NCI-H1105 (cell line): ENCODE measurements around the gene PLEKHN1.
"Not testable (repeated sequence)": the region's sequence is repeated elsewhere in the genome, so short reads cannot be mapped to it uniquely, and the experiment has no call there.

Experiments
- DNase-seq: peaks from one replicate; lab custom pipeline; 2025; lab: John Stamatoyannopoulos, UW

Gene PLEKHN1

DNA sequence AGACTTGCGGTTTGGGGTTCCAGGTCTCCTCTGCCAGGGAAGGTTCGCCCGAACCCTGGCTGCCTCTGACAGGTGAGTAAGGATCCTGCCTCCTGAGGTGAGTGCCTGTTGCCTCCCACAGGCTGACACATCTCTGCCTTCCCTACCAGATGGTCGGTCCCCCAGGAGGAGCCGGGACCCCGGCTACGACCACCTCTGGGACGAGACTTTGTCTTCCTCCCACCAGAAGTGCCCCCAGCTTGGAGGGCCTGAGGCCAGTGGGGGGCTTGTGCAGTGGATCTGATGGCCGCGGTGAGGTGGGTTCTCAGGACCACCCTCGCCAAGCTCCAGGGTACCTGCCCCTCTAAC lies 8.0 kb downstream of the PLEKHN1 start:
- no peak for DNase-seq

DNA sequence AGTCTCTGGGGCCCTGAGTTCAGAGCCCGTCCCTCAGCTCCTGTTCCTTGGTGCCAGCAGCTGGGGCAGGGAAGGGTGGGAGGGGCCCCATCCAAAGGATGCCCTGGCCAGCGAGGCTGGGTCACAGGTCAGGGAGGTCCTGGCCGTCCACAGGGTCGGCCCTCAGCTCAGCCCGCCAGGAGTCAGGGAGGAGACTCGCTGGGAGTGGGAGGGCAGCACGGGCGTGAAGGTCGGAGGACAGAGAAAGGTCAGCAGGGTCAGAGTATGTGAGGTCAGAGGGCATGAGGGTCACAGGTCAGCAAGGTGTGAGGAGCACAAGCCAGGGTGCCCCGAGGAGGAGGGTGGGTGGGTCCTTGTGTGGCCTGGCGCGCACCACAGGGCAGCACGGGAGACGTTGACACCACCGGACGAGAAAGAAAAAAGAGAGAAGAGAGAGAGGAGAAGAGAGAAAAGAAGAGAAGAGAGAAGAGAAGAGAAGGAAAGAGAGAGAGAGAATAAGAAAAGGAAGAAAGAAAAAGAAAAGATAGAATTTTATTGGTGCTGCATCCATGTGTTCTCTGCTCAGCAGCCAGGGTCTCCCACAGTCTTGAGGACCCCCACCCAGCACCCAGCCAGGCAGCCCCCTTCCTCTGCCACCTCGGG lies 8.5 kb downstream of the PLEKHN1 start:
- no peak for DNase-seq

DNA sequence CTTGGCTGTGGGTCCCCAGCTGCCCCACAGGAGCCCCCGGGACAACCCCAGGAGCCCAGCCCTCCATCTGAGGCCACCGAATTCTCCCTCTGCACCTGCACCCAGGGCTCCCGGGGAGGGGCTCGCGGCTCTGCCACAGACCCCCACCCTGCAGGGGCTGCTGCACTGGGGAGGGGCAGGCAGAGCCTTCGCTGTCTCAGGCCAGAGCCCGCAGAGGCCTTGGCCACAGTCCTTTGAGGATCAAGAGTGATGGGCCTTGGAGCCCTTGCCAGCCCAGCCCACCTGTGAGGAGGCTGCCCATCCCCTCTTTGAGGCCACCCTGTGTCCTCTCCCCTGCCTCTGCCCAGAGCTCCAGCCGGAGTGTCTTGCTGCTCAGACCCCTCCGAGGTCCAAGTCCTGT lies 9.1 kb downstream of the PLEKHN1 start:
- no peak for DNase-seq

DNA sequence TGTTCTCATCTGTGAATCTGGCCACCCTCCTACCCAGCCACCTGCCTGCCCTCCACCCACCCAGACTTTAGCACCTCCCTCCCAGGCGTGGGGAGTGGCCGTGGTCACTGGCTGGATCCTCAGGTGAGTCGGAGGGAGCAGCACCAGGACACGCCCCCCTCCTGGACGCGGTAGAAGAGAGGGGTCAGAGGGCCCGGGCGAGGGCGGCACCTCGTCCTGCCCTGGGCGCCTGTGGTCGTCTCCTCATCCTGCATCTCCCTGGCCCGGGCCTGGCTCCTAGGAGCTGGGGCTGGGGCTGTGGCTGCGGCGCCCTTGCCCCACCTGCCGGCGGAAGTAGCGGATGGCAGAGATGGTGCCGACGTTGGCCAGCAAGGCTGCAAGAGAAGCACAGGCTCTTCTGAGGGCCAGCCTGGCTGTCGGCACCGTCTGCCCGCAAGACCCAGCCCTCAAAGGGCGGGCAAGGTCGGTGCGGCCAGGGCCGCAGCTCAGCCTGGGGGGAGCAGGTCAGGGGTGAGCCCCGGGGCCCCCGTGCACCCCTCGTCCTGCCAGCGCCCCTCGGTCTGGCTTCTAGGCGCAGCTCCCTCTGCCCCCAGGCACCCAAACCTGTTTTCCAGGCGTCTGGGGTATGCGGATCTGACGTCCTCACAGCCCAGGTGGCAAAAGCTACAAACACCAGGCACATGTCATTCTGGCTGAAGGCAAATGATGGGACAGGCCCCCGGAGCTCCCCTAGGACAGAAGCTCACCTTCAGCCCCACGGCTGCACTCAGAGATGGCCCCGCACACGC lies 9.8 kb downstream of the PLEKHN1 start:
- peak; percentile 53 for DNase-seq

DNA sequence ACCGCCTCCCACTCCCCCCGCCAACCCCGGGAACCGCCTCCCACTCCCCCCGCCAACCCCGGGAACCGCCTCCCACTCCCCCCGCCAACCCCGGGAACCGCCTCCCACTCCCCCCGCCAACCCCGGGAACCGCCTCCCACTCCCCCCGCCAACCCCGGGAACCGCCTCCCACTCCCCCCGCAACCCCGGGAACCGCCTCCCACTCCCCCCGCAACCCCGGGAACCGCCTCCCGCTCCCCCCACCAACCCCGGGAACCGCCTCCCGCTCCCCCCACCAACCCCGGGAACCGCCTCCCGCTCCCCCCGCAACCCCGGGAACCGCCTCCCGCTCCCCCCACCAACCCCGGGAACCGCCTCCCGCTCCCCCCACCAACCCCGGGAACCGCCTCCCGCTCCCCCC lies 10.5 kb downstream of the PLEKHN1 start:
- DNase-seq: not testable (repeated sequence)

DNA sequence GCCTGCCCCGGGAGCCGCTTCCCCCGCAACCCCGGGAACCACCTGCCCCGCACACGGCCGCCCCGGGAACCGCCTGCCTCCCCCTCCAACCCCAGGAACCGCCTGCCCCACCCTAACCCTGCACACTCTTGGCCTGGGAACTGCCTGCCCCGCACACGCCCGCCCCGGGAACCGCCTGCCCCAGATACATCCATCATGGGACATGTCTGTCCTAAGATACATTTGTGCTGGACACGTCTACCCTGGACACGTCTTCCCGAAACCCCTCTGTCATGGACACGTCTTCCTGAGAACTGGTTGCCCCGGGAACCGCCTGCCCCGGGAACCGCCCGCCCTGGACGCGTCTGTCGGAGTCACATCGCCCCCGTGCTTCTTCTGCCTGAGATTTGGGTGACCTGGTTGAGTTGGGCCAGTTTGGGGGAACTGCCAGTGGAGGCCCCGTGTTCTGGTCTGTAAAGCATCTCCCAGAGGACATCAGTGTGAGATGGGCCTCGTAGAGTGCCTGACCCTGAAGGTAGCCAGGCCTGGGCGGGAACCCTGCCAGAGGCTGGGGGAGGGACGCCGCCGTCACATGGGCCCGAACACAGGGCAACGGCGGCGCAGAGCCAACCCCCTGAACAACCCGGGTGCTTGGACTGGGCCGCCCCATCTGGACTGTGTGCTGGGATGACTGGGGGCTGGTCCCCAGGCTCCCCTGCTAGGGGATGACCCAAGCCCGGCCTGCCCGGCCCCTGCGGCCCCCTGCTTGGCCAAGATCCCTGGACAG lies 12.0 kb downstream of the PLEKHN1 start:
- DNase-seq: no peak

DNA sequence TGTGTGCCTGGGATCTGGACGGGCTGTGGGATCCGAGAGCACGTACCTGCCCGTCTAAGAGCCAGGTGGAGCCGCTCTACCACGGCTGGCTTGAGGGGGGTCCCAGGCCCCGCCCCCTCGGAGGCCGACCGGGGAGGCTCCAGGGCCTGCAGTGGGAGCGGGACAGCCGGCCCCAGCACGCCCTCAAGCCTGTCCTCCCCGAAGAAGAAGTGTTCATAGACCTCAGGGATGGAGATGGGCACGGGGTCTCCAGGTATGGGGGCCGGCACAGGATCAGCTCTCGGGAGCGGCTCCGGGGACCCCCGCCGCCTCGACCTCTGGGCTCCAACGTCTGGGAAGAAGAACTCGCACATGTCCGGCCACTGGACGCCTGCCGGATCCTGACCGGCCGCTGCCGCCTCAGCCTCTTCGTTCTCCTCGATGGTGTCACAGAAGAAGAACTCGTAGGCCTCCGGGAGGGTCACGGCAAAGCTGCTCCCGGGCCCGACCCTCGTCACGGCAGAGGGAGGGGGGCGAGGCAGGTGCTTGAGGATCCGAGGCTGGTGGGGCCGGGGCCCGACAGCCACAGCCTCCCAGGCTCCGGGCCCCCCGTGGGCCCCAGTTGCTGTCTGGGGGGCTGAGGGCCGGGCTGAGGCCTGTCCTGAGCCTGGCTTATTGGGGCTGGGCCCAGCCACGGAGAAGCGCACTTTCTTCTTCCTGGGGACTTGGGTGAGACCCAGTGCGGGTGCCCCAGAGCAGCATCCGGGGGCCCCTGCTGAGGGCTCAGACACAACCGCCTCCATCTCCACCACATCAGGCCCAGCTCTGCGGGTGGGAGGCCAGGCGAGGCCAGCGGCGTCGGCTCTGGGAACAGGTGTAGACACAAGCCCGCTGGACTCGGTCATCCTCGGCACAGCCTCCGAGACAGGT lies 12.8 kb downstream of the PLEKHN1 start:
- no peak for DNase-seq

DNA sequence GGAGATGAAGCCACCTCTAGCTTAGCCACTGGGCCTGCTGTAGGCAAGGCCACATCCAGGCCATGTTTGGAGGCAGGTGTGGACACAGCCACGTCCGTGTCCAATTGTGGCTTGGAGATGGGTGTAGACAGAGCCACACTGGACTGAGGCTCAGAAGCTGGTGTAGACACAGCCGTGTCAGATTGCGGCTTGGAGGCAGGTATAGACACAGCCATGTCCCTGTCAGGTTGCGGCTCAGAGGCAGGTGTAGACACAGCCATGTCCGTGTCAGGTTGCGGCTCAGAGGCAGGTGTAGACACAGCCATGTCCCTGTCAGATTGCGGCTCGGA lies 13.4 kb downstream of the PLEKHN1 start:
- no peak for DNase-seq

DNA sequence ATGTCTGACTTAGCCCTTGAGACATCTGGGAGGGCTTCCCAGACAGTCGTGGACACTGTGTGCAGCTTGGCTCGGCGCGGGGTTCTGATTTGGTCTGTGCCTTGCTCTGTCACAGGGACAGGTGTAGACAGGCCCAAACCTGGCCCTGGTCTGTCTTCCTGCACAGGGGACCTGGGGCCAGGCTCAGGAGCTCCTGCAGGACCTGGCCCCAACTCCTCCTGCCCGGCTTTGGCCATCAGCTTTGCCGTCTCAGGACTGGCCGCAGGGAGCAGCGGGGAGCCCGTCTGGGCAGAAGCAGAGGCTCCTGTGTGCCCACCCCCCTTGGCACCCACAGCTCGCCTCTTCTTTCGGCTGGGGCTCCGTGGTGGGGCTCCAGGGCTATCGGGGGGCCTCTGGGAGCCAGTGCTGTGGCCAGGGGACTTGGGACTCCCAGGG lies 13.9 kb downstream of the PLEKHN1 start:
- DNase-seq: no peak

DNA sequence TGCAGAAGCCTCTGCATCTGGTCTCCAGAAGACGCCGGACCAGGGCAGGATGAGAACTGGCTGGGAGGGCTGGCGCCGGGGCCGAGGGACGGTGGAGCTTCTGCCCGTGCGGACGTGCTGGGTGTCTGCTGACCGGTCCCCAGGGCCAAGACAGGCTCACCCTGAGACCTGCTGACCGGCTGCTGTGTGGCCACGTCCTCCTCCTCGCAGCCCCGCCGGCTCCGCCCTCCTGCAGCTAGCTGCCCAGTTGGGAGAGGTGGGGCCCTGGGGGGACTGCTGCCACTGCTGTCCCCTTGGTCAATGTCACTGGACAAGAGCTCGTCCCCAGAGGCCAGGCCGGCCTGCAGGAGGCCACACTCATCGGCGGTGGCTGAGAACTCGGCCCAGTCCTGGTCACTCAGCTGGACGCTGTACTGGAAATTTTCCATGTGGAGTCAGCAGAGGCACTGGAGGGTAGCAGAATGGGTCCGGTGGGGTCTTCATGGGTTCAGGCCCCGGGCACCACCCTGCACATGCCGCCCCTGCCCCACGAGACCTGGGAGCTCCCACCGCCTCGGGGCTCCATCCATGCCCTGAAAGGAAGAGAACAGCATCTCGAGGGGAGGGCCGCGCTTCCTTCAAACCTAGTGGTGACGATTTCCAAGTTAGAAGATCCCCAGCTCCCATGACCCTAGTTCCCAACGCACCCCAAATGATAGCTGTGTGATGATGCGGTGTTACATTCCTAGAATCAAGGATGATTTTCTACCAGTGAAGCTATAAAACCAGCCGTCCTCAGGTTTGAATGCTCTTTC lies 14.5 kb downstream of the PLEKHN1 start:
- DNase-seq: no peak

DNA sequence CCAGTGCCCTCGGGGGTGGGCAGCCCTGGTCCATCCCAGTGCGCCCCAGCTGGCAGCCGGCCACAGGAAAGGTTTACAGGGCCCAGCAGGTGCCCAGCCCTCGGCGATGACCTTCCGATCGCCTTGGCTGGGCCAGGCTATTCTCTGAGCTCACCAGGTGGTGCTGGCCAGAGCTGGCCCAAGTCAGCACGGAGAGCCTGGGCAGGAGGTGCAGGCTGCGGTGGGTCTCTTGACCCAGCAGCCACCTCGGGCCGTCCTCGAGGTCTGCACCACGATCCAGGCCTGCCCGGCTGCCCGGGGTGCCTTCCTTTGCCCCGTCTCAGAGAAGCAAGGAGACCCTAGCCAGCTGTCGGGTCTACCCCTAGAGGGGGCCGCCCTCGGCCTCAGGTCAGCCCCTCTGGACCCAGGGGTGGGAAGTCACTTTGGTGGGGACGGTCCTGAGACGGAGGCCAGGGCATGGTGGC lies 15.2 kb downstream of the PLEKHN1 start:
- DNase-seq: no peak

DNA sequence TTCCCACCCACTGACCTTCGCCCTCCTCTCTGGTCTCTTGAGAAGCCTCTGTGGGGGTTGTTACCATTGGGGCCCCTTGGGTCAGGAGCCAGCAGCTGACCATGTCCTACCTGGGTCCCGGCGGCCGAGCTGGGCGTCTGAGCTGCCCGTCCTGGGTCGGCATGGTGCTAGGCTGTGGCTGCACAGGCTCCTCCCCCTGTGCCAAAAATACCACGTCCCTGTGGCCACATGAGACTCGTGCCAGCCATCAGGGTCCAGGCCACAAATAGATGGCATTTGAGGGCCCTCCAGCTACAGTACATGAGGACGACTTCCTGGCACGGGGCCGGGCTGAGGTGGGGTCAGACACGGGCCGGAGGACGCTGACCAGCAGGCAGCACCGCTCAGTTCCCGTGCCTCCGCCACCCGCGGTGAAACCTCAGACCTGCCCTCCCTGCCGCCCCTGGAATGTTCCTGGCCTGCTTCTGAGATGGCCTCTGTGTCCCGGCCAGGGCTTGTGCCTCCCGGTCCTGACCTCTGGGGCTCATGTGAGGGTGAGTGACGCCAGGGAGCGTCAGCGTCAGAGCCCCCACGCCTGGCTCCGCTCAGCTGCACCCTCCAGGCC lies 15.8 kb downstream of the PLEKHN1 start, which contains the start of gene PERM1:
TSS of gene PERM1 (minus strand) at position 139 of the 604 bp plus-strand sequence. CDS start 1,064 bp downstream, outside the sequence.
- no peak for DNase-seq

DNA sequence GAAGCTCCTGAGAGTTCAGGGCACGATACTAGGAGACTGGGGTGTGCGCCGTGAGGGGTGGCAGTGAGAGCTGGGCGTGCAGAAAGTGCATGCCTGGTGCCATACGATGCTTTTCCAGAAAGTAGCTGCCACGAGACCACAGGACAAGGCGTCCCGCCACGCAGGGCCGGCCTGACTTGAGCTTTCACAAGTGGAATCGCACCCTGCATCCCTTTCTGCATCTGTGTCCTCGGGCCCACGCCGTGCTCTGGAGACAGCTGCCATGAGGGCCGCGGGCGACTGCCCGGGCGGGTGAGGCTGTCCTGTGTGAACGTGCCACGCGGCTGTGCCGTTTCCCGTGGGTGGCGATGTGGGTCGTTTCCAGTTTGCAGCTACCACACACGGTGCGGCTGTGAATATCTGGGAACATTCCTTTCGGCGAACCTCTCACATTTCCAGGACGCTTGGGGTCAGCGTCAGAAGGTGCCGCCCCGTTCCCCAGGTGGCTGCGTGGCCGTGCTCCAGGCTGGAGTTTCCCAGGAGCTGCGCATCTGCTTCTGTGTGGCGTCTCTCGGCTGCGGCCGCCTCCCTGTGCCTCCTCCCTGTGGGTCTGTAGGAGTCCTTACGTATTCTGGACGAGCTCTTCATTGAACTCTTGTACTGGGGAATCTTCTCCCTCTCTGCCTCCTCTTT lies 16.6 kb downstream of the PLEKHN1 start:
- no peak for DNase-seq

DNA sequence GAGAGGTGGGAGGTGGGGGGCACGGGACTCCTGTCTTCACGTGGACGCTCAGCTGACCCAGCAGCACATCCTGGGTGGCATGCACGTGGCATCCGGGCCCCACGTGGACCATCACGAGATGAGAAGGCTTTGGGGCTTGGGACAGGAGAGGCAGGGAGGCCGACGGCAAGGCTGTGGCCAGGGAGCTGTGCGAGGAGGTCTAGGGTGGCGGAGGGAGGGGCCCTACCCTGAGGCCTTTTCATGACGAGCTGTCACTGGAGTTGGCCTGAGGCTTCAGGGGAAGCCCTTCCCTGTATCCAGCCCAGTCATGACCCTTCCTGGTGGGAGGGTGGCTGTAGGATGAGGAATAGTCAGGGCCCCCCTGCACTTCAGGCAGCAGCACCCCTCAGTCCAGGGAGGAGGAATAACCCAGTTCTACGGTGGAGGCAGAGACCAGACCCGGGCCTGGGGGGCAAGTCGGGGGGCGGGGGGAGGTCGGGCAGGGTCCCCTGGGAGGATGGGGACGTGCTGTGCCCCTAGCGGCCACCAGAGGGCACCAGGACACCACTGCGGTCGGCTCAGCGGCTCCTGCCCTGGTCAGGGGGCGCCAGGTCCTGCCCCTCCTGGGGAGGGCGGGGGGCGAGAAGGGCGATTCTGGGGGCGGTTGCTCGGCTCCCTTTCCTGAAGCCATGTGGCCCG lies 17.7 kb downstream of the PLEKHN1 start:
- no peak for DNase-seq

DNA sequence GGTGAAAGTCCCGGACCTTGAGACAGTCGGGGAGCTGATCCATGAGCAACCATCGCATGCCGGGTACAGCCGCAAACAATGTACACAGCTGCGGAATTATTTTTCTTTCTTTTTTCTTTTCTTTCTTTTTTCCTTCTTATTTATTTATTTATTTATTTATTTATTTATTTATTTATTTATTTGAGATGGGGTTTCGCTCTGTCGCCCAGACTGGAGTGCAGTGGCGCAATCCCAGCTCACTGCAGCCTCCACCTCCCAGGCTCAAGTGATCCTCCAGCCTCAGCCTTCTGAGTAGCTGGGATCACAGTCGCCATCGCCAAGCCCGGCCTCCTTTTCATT lies 18.2 kb downstream of the PLEKHN1 start:
- no peak for DNase-seq

DNA sequence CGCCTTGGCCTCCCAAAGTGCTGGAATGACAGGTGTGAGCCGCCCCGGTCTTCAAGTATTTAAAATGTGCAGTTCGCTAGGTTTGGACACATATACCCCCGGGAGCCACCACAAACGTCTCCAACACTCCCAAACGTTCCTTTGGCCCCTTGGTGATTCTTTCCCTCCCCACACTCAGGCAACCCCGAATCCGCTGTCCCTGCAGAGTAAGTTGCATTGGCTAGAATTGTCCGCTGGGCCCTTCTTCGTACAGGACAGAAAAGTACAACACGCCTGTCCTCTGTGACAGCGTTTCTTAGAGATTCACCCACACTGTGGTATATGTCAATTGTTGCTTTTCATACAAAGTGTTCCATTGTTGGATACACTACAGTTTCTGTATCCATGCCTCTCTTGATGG lies 18.8 kb downstream of the PLEKHN1 start:
- no peak for DNase-seq

DNA sequence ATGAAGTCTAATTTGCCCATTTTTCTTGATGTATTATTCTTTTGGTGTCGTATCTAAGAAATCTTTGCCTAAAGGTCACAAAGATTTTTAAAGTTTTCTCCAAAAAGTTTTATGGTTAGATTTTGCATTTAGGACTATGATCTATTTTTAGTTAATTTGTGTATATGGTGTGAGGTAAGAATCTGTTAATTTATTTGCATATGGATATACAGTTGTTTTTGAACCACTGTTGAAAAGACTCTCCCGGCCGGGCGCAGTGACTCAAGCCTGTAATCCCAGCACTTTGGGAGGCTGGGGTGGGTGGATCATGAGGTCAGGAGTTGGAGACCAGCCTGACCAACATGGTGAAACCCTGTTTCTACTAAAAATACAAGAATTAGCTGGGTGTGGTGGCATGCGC lies 21.8 kb downstream of the PLEKHN1 start:
- not testable (repeated sequence) for DNase-seq

DNA sequence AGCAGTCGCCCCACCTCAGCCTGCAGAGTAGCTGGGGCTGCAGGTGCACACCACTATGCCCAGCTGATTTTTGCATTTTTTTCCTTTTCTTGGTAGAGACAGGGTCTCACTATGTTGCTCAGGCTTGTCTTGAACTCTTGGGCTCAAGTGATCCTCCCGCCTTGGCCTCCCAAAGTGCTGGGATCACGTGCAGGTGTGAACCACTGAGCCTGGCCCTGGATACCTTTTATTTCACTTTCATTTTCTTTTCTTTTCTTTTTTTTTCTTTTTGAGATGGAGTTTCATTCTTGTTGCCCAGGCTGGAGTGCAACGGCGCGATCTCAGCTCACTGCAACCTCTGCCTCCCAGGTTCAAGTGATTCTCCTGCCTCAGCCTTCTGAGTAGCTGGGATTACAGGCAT lies 25.0 kb downstream of the PLEKHN1 start:
- DNase-seq: not testable (repeated sequence)

DNA sequence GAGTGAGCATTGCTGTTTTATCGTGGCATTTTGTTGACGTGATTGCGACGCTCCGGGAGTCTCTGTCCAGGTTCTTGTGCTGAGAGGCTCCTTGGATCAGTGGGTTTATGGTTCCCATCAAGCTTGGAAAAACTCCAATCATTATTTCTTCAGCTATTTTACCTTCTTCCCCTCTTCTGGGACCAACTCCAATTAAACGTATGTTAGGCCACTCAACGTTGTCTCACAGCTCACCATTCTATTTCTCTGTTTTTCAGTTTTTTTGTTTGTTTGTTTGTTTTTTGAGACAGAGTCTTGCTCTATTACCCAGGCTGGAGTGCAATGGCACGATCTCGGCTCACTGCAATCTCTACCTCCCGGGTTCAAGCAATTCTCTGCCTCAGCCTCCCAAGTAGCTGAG lies 25.6 kb downstream of the PLEKHN1 start:
- DNase-seq: no peak

DNA sequence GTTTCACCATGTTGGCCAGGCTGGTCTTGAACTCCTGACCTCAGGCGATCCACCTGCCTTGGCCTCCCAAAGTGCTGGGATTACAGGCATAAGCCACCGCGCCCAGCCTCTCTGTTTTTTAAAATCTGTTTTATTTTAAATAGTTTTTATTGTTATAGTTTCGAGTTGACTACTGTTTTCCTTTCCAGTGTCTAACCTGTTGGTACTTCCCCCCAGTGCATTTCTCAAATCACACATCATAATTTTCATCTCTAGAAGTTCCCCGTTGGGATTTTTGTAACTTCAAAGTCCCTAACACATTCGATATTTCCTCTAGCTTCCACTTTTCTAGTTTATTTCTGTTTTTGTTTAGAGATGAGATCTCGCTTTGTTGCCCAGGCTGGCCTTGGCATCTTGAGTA lies 26.1 kb downstream of the PLEKHN1 start:
- no peak for DNase-seq
